AG10803 (cell line): ENCODE results near the gene GFPT1.
A peak's percentile ranks its signal among the peaks of the same experiment; 100 is the strongest.

ENCODE experiments used
- DNase-seq: peaks from one replicate; pipeline ENCODE4 v3.0.0; 2010; ENCODE audit warnings: low read depth
- H3K4me3 ChIP-seq: 2 replicates; pipeline ENCODE4 v1.5.1; 2011; ENCODE audit warnings: mild to moderate bottlenecking, low read length, control low read depth
- CTCF ChIP-seq: conservative IDR thresholded peaks from 2 replicates; pipeline ENCODE4 v1.5.1; 2011; ENCODE audit warnings: mild to moderate bottlenecking, low read length, control low read depth, inconsistent platforms

Gene GFPT1

GRCh38 chr2:69309351-69310110 lies 77.5 kb downstream of the GFPT1 start:
- peak; percentile 80 for DNase-seq
- no peak for TF ChIP-seq CTCF
- no peak overlapping the region for H3K4me3 ChIP-seq

- TF ChIP-seq CTCF = no peak
- no peak for DNase-seq
Observed at GRCh38 chr2:69308338-69308737, 78.7 kb downstream of the GFPT1 start.

GRCh38 chr2:69307579-69308064 lies 79.4 kb downstream of the GFPT1 start:
- no peak for TF ChIP-seq CTCF
- H3K4me3 ChIP-seq = no peak overlapping the region; the same call in 1 of the 2 replicates
- no peak for DNase-seq

More at GRCh38 chr2:69308338-69308737, 78.7 kb downstream of the GFPT1 start:
- H3K4me3 ChIP-seq = no peak overlapping the region

- H3K4me3 ChIP-seq = peak overlapping the region; percentile 65
- DNase-seq = peak; percentile 81
- peak; percentile 84 for TF ChIP-seq CTCF
Observed at GRCh38 chr2:69306822-69307578, 80.0 kb downstream of the GFPT1 start.

- DNase-seq = no peak
- no peak for TF ChIP-seq CTCF
- H3K4me3 ChIP-seq = peak overlapping the region; percentile 65
Observed at GRCh38 chr2:69306393-69306821, 80.6 kb downstream of the GFPT1 start.

GRCh38 chr2:69305712-69306392 lies 81.2 kb downstream of the GFPT1 start:
- DNase-seq = peak; percentile 54
- peak overlapping the region; percentile 65 for H3K4me3 ChIP-seq
- no peak for TF ChIP-seq CTCF
